Activated CD8-positive, alpha-beta memory T cell treated with anti-CD3 and anti-CD28 coated beads, Interleukin-2, amount 50 U/mL, for 4 hours (primary cell): ENCODE results near the gene SFXN5.
"Not testable (repeated sequence)": the region's sequence is repeated elsewhere in the genome, so short reads cannot be mapped to it uniquely, and the experiment has no call there.

Experiments
- DNase-seq: peaks from one replicate; pipeline ENCODE4 v3.0.0-alpha.2; 2020

The SFXN5 gene, protein sequence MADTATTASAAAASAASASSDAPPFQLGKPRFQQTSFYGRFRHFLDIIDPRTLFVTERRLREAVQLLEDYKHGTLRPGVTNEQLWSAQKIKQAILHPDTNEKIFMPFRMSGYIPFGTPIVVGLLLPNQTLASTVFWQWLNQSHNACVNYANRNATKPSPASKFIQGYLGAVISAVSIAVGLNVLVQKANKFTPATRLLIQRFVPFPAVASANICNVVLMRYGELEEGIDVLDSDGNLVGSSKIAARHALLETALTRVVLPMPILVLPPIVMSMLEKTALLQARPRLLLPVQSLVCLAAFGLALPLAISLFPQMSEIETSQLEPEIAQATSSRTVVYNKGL

DNA sequence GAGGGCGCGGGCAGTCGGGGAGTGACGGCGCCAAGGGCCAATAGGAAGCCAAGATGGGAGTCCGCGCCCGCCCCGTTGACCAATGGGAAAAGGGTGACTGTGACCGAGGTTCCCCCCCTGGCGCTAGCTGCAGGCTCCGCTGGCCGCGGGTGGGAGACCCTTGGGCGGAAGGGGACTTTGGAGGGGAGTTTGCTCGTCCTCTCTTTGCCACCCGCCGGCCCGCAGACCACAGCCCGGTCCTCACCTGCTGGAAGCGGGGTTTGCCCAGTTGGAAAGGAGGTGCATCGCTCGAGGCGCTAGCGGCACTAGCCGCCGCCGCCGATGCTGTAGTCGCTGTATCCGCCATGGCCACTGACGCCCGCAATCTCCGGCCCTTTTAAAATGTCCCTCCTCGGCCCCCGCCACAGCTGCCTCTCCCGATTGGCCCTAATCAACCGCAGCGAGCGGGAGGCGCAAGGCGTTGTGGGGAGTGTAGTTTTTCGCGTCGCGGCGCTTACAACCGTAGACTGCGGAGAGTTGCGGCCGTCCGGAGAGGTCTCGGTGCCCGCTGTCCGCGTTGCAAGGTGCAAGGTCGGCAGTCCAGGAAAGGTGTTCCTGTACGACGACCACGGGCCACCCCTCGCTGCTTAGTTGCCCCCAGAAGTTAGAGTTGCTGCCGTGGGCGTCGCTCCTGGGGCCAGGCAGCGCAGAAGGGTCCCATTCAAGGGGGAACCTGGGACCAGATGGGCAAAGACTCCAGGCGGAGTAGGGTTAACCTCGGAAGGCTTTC, at the start of gene SFXN5:
TSS of gene SFXN5 (minus strand) at position 353 of the 769 bp plus-strand sequence. CDS start at position 346, 7 bp downstream.
- DNase-seq = peak; percentile 95

DNA sequence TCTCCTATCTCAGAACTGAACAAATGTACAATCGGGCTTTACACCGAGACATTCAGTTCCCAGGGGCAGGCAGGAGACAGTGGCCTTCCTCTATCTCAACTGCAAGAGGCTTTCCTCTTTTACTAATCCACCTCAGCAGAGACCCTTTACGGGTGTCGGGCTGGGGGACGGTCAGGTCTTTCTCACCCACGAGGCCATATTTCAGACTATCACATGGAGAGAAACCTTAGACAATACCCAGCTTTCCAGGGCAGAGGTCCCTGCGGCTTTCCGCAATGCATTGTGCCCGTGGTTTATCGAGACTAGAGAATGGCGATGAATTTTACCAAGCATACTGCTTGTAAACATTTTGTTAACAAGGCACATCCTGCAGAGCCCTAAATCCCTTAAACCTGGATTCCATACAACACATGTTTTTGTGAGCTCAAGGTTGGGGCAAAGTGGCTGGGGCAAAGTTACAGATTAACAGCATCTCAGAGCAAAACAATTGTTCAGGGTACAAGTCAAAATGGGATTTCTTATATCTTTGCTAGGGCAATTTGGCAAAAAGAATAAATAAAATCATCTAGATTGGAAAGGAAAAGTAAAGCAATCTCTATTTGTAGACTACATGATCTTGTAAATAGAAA, 48.2 kb upstream of the SFXN5 start:
- not testable (repeated sequence) for DNase-seq

DNA sequence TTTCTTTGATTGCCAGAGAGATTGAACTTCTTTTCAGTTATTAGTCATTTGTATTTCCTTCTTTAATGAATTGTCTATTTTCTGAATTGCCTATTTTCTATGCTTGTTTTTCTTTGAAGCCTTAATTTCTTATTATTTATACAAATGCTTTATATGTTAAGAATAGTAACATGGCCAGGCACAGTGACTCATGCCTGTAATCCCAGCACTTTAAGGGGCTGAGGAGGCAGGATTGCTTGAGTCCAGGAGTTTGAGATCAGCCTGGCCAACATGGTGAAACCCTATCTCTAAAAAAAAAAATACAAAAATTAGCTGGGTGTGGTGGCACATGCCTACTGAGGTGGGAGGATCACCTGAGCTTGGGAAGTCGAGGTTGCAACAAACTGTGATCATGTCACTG, 45.9 kb upstream of the SFXN5 start:
- no peak for DNase-seq

DNA sequence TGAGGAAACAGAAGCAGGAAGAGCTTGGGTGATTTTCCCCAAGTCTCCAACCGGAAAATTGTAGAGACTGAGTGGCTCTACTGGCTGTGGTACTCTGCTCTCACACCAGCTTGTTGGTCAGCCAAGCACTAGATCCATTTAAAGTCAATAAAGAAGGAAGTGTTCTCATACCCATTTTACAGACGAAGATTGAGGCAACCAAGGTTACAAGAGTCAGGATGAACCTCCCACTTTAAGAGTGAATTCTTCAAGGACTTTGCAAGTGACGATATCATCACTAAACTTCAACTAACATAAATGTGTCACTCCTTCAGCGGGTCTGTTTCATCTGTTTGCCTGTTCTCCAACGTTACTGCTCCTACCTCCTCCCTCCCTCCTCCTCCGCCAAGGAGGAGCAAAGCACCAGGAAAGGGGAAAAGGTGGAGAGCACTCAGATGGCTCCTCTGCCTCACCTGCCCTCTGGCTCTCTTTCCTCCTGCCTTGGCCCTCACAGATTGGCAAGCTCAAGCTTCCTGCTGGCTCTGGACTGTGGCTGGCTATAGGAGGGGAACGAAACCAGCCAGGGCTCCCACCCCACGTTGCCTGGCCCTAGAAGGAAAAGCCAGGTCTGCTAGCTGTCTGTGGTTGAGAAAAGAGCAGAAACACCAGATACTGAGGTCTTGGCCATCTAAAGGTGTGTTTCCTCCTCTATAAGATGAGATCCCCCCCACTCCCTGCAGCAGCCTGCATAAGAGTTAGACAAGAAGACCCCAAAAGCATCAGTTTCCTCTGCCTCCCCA, 44.9 kb upstream of the SFXN5 start:
- DNase-seq = no peak

- DNase-seq = no peak
Measured at GRCh38 chr2:73114273-73114867, 42.9 kb upstream of the SFXN5 start.

DNA sequence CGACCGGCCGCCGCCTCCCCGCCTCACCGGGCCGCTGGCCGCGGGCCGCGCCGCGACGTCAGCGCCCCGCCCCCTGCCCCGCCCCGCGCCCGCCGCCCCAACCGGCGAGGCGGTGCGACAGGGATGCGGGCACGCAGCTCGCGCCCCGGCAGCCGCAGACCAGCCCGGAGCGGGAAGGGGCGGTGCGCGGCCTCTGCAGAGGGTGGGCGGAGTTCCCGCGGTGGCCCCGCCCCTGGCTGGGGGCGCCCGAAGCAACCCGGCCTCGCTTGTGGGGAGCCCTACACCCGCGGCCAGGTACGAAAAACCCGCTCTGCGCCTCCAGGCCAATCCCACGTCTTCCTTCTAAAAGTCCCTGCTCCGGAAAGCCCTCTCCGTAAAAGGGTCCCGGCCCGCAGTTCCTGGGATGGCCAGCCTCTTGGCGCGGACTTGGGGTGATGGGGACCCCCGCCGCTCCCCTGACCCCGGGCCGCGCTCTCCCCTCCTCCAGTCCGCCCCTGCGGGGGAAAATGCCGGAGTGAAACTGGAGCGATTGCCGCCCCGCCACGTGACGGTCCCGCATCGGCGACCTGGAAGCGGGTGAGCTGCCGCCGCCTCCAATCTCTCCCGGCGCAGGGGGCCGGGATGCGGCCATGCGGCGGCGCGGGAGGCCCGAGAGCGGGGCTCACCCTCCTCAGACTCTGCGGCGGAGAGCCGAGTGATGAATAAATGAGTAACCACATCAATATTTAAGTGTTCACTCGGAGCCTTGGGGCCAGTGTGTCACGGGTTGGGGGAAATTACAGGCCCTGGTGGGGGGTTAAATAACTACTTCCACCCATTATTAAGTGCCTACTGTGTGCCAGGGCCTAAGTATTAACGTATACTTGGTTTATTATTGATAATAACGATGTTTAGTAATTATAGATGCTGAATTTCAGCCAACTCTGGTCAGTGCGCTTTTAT, 41.7 kb upstream of the SFXN5 start, which contains the start of gene RAB11FIP5:
TSS of gene RAB11FIP5 (minus strand) at position 36 of the 942 bp plus-strand sequence. CDS start 171 bp downstream, outside the sequence.
- DNase-seq = peak; percentile 79

GRCh38 chr2:73112026-73112912, 40.8 kb upstream of the SFXN5 start:
- peak; percentile 24 for DNase-seq

- no peak for DNase-seq
Measured at GRCh38 chr2:73111073-73112025, 39.8 kb upstream of the SFXN5 start.

DNA sequence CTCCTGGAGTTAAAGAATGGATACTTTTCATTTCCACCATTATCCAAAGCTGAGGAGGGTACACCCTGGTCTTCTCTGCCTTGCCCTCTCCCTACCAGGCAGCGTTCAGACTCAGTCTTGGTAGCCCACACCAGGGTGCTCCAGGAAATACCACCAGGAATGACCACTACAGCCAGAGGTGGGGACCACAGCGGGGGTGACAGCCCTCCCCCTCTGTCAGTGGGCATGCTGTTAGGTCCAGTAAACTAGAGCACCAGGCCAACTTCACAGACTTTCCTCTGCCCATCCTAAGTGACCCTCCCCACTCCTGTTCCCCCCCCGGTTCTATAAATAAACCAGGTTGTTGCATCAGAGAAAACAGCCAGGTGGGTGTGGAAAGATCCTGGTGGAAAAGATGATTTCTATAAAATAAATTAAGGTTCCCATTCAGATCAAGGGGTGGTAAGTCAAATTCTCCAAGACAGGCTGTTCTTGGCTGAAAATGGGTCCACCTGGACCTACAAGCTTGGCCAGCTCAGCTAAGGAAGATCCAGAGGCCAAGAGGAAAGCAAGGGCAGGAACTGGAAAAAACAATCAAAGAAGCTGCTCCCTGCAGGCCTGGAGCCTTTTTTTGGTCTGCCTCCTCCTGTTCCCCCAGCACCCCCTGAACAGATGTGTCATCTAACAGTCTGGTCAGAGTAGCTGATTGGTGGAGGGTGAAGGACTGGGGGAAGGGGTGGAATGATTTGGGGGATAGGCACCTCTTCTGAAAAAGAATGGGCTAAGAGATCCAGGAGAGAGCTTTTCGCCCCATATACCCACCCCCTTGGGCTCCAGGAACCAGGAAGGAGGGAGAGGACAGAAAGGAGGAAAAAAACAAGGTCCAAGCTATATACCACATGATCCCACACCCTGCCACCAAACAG, 38.9 kb upstream of the SFXN5 start:
- no peak for DNase-seq

GRCh38 chr2:73109431-73110167, 38.1 kb upstream of the SFXN5 start:
- DNase-seq = no peak

DNA sequence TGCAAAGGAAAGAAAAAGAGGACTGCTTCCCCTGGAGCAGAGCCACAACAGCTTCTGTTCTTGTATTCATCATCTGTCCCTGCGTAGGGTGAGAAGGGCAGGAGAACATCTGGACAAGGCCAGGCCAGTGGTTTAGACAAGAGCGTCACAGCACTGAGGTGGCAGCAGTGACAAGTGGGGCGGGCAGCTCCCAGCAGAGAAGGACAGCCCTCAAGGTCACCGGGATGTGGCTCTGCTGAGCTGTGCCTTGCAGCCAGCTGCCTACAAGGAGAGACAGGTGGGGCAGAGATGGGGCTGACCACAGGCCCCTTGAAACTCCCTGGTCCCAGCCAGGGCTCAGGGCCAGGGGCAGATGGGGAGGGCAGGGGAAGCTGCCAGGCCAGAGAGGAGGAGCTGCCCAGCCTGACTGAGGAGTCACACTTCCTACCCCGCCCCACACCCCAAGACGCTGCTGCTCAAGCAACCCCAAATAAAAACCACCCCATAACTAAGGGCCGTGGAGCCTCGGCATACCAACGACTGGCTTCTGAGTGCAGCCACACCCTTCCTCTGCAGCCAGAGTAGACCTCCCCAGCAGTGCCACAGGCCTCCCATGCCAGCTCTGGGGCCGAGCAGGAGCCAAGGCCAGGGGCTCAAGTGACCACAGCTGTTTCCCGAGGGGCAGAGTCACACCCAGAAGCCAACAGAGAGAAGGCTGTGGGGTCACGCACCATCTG, 35.9 kb upstream of the SFXN5 start:
- no peak for DNase-seq

GRCh38 chr2:73106791-73107190, 35.3 kb upstream of the SFXN5 start:
- DNase-seq = no peak

DNA sequence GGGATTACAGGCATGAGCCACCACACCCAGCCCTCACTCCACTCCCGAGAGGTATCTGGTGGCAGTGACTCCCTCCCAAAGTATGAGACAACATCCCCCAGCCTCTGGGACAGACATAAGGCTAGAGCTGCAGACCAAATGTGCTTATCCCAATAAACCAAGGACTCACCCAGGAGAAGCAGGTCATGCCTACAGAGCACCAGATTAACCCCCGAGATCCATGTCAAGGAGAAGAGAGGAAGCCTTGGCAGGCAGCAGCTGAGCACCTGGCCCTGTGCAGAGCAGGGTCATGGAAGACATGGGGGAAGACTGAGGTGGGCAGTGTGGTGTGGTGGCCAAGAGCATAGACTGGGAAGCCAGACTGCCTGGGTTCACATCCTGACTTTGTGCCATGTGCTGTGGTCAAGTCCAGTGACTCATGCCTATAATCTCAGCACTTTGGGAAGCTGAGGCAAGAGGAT, 34.0 kb upstream of the SFXN5 start:
- no peak for DNase-seq

DNA sequence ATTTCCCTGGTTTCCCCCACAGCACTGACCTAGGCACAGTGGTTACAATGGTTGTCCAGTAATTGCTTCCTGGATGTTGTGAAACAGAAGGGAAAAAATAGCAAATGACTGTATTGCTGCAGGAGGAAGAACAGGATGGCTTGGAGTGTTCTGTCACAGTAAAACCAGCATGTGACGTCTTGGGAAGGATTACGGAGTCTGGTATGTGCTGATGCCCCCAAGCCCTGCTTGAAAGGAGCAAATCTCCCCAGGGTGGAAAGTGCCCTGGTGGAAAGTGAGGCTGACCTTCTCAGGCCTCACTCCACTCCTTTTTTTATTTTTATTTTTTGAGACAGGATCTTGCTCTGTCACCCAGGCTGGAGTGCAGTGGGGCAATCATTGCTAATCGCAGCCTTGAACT, 33.4 kb upstream of the SFXN5 start:
- no peak for DNase-seq

GRCh38 chr2:73103018-73103542, 31.6 kb upstream of the SFXN5 start:
- no peak for DNase-seq
